Activated T-cell treated with anti-CD3 and anti-CD28 coated beads, Interleukin-2, amount 50 U/mL, for 4 hours (primary cell): ENCODE results near the gene SNRNP40. TPM values are rescaled to one million over a fixed set of nuclear protein-coding genes. Genes with fewer than 3 reads are reported as not detected.
"Not testable (repeated sequence)": the region's sequence is repeated elsewhere in the genome, so short reads cannot be mapped to it uniquely, and the experiment has no call there.

ENCODE experiments used
- ATAC-seq, 2 donors: fragments of 200-7000 bp; cut with Tn5 transposase; one replicate each; pipeline ENCODE4 v1.10.0; 2021
- DNase-seq: peaks from one replicate; pipeline ENCODE4 v3.0.0-alpha.2; 2020
- H3K27me3 Mint-ChIP-seq: one replicate; pipeline ENCODE4 v1.8.0; 2021; ENCODE audit warnings: low read depth, mixed read lengths
- H3K36me3 Mint-ChIP-seq: one replicate; pipeline ENCODE4 v1.8.0; 2022; ENCODE audit warnings: mixed read lengths; ENCODE audit not compliant: insufficient read depth
- H3K4me1 Mint-ChIP-seq: one replicate; pipeline ENCODE4 v1.8.0; 2021; ENCODE audit warnings: low read depth, mixed read lengths
- H3K4me3 Mint-ChIP-seq: one replicate; pipeline ENCODE4 v1.8.0; 2021; ENCODE audit warnings: mild to moderate bottlenecking, moderate library complexity, mixed read lengths
- H3K9me3 Mint-ChIP-seq: one replicate; pipeline ENCODE4 v1.8.0; 2021; ENCODE audit warnings: mixed read lengths
- total RNA-seq, 3 donors: library from RNA; stranded (reverse); gene quantifications; one replicate each; pipeline ENCODE4 v1.2.1, GENCODE V29; 2021

Gene SNRNP40
- total RNA-seq, 3 donors from 2014 or later = 133 to 150 (median 137) TPM

DNA sequence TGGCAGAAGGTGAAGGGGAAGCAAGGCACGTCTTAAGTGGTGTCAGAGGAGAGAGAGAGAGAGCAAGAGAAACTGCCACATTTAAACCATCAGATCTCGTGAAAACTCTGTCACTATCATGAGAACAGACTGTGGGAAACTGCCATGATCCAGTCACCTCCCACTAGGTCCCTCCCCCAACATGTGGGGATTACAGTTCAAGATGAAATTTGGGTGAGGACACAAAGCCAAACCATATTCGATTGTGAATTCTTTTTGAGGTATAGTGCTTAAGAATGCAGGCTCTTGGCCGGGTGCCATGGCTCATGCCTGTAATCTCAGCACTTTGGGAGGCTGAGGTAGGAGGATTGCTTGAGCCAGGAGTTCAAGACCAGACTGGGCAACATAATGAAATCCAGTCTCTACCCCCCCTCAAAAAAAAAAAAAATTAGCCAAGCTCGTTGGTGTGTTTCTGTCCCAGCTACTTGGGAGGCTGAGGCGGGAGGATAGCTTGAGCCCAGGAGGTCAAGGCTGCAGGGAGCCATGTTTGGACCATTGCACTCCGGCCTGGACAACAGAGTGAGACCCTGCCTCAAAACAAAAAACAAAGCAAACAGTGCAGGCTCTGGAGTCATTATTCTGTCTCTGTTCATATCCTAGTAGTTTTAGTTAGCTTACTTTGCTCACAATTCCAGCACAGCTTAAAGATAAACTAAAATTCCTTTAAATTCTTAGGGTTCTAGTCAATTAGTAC is 6.3 kb upstream of the SNRNP40 start:
- Mint-ChIP-seq H3K4me1 (peaks cover 25% of the 10 kb centered on the region), H3K36me3 (peaks cover 17% of the 10 kb centered on the region), H3K27me3 (no peaks in the 10 kb centered on the region), H3K4me3 (no peak overlapping the region), H3K9me3 (no peaks in the 10 kb centered on the region)
- DNase-seq (no peak), ATAC-seq (no peak)

GRCh38 chr1:31300193-31300592 is 3.6 kb upstream of the SNRNP40 start:
- Mint-ChIP-seq H3K27me3 (no peaks in the 10 kb centered on the region), H3K4me1 (peaks cover 28% of the 10 kb centered on the region), H3K4me3 (no peak overlapping the region), H3K36me3 (peaks cover 14% of the 10 kb centered on the region), H3K9me3 (no peaks in the 10 kb centered on the region)
- no peak for DNase-seq
- no peak for ATAC-seq

DNA sequence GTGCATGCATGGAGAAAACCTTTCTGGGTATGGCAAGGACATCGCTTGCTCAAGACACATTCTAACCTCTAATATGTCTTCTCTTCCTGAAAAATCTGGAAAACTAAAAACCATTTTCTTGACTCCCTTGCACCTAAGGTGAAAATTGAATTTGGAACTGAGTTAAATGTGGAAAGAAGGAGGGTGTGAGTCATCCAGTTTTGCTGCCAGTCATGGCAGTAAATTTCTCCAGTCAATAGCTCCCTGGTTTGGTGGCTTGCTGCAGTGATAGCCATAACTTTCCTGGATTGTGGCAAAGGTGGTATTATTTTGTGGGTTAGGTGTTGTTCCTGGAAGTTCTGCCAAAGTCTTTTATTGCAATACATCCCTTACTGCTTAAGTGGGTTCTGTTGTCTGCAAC is 2.8 kb upstream of the SNRNP40 start:
- Mint-ChIP-seq H3K4me1 (peaks cover 33% of the 10 kb centered on the region), H3K9me3 (no peaks in the 10 kb centered on the region), H3K36me3 (peaks cover 18% of the 10 kb centered on the region), H3K27me3 (no peaks in the 10 kb centered on the region), H3K4me3 (peak overlapping the region; percentile 11)
- DNase-seq = no peak
- ATAC-seq = no peak

- Mint-ChIP-seq H3K36me3 (peaks cover 27% of the 10 kb centered on the region), H3K27me3 (no peaks in the 10 kb centered on the region), H3K4me1 (peaks cover 36% of the 10 kb centered on the region), H3K9me3 (no peaks in the 10 kb centered on the region), H3K4me3 (no peak overlapping the region)
- ATAC-seq (no peak), DNase-seq (no peak)
These were observed 974 bp upstream of the SNRNP40 start for GRCh38 chr1:31297277-31298247.

DNA sequence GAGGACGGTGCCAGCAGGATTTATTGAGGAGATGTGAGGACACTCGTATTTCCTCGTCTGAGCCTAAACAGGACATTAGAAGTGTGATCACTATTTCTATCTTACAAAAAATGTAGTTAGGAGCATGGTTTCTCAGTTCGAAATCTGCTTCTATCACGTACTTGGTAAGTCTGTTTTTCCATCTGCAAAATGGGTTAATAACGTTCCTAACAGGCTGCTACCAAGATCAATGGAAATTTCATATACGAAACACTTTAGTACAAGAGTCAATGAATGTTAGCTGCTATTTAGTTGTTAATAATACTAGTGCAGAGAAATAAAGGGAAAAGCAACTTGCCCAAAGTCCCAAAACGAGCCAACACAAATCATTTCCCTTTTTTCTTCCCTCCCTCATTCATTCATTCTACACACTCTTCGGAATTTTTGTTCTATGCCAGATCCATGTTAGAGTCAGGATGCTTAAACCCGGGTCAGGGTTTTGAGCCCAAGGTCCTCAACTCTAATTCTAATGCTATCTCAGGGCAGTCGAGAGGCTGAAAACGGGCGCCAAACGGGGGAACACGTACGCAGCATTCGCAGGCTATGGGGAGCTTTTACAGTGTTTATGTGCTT is 608 bp downstream of the SNRNP40 start:
- no peaks in the 10 kb centered on the region for H3K27me3 Mint-ChIP-seq
- H3K9me3 Mint-ChIP-seq = no peaks in the 10 kb centered on the region
- H3K4me1 Mint-ChIP-seq = peaks cover 36% of the 10 kb centered on the region
- no peak for ATAC-seq
- DNase-seq = no peak
- H3K36me3 Mint-ChIP-seq = peaks cover 37% of the 10 kb centered on the region
- no peak overlapping the region for H3K4me3 Mint-ChIP-seq

- no peaks in the 10 kb centered on the region for H3K9me3 Mint-ChIP-seq
- H3K36me3 Mint-ChIP-seq = peaks cover 47% of the 10 kb centered on the region
- DNase-seq (no peak), ATAC-seq (no peak)
- peaks cover 5% of the 10 kb centered on the region for H3K4me1 Mint-ChIP-seq
- no peak overlapping the region for H3K4me3 Mint-ChIP-seq
- no peaks in the 10 kb centered on the region for H3K27me3 Mint-ChIP-seq
These were observed 7.6 kb downstream of the SNRNP40 start for GRCh38 chr1:31289021-31289420.

- not testable (repeated sequence) for ATAC-seq, DNase-seq, H3K4me3 Mint-ChIP-seq, H3K27me3 Mint-ChIP-seq, H3K9me3 Mint-ChIP-seq, H3K4me1 Mint-ChIP-seq
- H3K36me3 Mint-ChIP-seq = peaks cover 46% of the 10 kb centered on the region
These were observed 8.8 kb downstream of the SNRNP40 start for GRCh38 chr1:31287791-31288190.

- H3K4me3 Mint-ChIP-seq, ATAC-seq, DNase-seq, H3K27me3 Mint-ChIP-seq, H3K4me1 Mint-ChIP-seq, H3K9me3 Mint-ChIP-seq: not testable (repeated sequence)
- peaks cover 47% of the 10 kb centered on the region for H3K36me3 Mint-ChIP-seq
These were observed 14.2 kb downstream of the SNRNP40 start for GRCh38 chr1:31282426-31282825.

DNA sequence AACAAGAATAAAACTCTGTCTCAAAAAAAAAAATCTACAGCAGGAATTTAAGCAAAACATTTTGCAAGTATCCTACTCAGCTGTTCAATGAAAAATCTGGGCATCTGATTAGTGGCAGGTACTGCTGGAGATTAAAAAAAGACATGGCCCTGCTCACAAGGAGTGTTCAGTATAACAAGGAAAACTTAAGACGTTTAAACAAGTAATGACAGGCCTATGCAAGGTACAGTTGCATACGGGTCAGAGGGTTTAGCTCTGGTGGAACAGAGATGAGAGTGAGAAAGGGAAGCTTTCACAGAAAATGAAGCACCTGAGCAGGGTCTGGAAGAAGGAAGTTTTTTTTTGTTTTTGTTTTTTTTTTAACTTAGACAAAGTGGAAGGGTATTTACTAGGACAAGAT is 23.0 kb downstream of the SNRNP40 start:
- Mint-ChIP-seq H3K4me3 (no peak overlapping the region), H3K27me3 (no peaks in the 10 kb centered on the region), H3K36me3 (peaks cover 40% of the 10 kb centered on the region), H3K9me3 (no peaks in the 10 kb centered on the region), H3K4me1 (peaks cover 1% of the 10 kb centered on the region)
- DNase-seq = no peak
- no peak for ATAC-seq

GRCh38 chr1:31272369-31272768 is 24.2 kb downstream of the SNRNP40 start:
- Mint-ChIP-seq H3K36me3 (peaks cover 35% of the 10 kb centered on the region), H3K4me1 (peaks cover 1% of the 10 kb centered on the region), H3K4me3 (no peak overlapping the region), H3K27me3 (no peaks in the 10 kb centered on the region), H3K9me3 (no peaks in the 10 kb centered on the region)
- no peak for ATAC-seq
- DNase-seq = no peak

DNA sequence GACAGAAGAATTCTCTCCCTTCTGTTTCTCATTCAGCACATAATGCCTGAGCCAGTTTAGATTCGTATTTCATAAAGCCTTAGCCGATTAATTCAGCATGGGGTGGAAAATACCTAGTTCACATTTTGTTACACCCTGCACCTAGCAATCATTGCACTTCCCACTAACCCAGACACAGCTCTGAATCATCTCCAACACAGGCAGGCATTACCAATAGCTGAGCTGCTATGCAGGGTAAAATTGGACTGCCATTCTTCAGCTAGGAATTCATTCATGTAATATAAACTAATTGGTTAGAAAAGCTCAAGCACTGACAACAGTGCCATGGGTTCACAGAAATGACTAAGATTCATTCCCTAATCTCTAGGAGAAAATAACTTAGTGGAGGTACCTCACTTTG is 30.0 kb downstream of the SNRNP40 start:
- H3K27me3 Mint-ChIP-seq = no peaks in the 10 kb centered on the region

DNA sequence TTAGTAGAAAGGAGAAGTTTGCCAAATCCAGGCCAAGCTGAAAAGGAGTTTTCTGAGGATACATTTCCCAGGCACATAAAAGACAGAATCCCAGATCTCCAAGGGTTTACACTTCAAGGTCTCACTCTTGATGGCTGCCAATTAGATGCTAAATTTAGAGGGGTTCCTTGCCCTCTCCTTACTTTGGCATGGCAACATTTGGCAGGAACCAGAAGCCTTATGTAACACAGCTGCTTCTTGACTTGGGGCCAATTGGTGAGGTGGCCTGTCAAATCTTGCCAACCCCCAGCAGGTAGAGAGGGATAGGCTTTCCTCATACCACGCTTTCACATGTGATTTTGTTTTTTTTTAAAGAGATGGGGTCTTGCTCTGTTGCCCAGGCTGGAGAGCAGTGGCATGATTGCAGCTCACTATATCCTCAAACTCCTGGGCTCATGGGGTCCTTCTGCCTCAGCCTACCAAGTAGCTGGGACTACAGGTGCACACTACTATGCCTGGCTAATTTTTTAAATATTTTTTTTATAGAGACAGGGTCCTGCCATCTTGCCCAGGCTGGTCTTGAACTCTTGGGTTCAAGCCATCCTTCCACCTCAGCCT is 31.7 kb downstream of the SNRNP40 start:
- ATAC-seq (no peak), DNase-seq (no peak)
- H3K4me1 Mint-ChIP-seq = no peaks in the 10 kb centered on the region
- no peaks in the 10 kb centered on the region for H3K9me3 Mint-ChIP-seq
- H3K36me3 Mint-ChIP-seq = peaks cover 40% of the 10 kb centered on the region
- H3K4me3 Mint-ChIP-seq = no peak overlapping the region
- no peaks in the 10 kb centered on the region for H3K27me3 Mint-ChIP-seq

More for the DNA sequence above, 30.0 kb downstream of the SNRNP40 start:
- no peak for ATAC-seq
- H3K4me1 Mint-ChIP-seq = no peaks in the 10 kb centered on the region
- no peak overlapping the region for H3K4me3 Mint-ChIP-seq
- H3K36me3 Mint-ChIP-seq = peaks cover 42% of the 10 kb centered on the region
- no peaks in the 10 kb centered on the region for H3K9me3 Mint-ChIP-seq
- no peak for DNase-seq

DNA sequence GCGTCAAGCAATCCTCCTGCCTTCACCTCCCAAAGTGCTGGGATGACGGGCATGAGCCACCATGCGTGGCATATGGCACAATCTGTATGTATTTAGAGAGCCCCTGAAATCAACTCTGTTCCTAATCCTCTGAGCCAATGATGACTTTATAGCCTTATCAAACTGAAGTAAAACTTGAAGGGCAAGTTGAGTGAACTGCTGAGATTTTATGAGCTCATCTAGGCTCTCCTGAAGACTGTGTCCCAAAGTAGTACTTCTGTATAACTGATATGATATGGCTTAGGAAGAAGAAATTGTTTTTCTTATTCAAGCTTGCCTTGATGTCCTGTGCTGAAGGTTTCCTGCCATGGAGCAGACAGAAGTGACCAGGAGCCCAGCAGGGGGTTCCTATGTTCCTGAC is 33.2 kb downstream of the SNRNP40 start:
- DNase-seq = no peak
- H3K4me3 Mint-ChIP-seq = no peak overlapping the region
- H3K9me3 Mint-ChIP-seq = no peaks in the 10 kb centered on the region
- no peaks in the 10 kb centered on the region for H3K4me1 Mint-ChIP-seq
- ATAC-seq = no peak
- no peaks in the 10 kb centered on the region for H3K27me3 Mint-ChIP-seq
- peaks cover 41% of the 10 kb centered on the region for H3K36me3 Mint-ChIP-seq

GRCh38 chr1:31262393-31262792 is 34.2 kb downstream of the SNRNP40 start:
- H3K9me3 Mint-ChIP-seq, ATAC-seq, H3K27me3 Mint-ChIP-seq, DNase-seq, H3K4me3 Mint-ChIP-seq, H3K4me1 Mint-ChIP-seq: not testable (repeated sequence)
- H3K36me3 Mint-ChIP-seq = peaks cover 47% of the 10 kb centered on the region
